SK-N-SH (cell line): ENCODE results near the gene NR1H4.

ENCODE experiments used
- CHD2 ChIP-seq: fragments of 150-350 bp; IDR thresholded peaks from 2 replicates; pipeline ENCODE4 v1.6.1; 2018; ENCODE audit warnings: low read length; ENCODE audit not compliant: partially characterized antibody
- EP300 ChIP-seq, 2 experiments: IDR thresholded peaks; 2 replicates each; pipeline versions ENCODE4 v1.4.0 to v1.6.1; 2012; ENCODE audit warnings: borderline replicate concordance in 1 of 2, low read depth in 1 of 2, low read length in 1 of 2
- EZH2phosphoT487 ChIP-seq: fragments of 200-600 bp; sonication (generic); IDR thresholded peaks from 2 replicates; pipeline ENCODE4 v1.6.1; 2017; ENCODE audit warnings: low read depth, mixed run types, mild to moderate bottlenecking, antibody characterized with exemption, moderate library complexity, borderline replicate concordance
- FOSL2 ChIP-seq: IDR thresholded peaks from 2 replicates; pipeline ENCODE4 v1.4.0; 2012; ENCODE audit warnings: low read depth, mild to moderate bottlenecking, moderate library complexity, borderline replicate concordance
- FOXJ3 ChIP-seq: sonication (generic); formaldehyde crosslinking; IDR thresholded peaks from 2 replicates; pipeline ENCODE4 v1.5.1; 2020; ENCODE audit warnings: mild to moderate bottlenecking, missing genetic modification reagents
- GATA2 ChIP-seq: sonication (generic); formaldehyde crosslinking; IDR thresholded peaks from 2 replicates; pipeline ENCODE4 v1.5.0; 2020; ENCODE audit warnings: mild to moderate bottlenecking, missing genetic modification reagents
- JUND ChIP-seq: IDR thresholded peaks from 2 replicates; pipeline ENCODE4 v1.4.0; 2012
- POLR2AphosphoS5 ChIP-seq: IDR thresholded peaks from 2 replicates; pipeline ENCODE4 v1.6.1; 2012; ENCODE audit warnings: low read depth, low read length
- RFX5 ChIP-seq: IDR thresholded peaks from 2 replicates; pipeline ENCODE4 v1.6.1; 2012; ENCODE audit warnings: mild to moderate bottlenecking, improper control_type of control experiment, low read length
- RXRA ChIP-seq: IDR thresholded peaks from 2 replicates; pipeline ENCODE4 v1.4.0; 2012; ENCODE audit warnings: low read depth, mild to moderate bottlenecking, borderline replicate concordance
- TAF1 ChIP-seq: IDR thresholded peaks from 2 replicates; pipeline ENCODE4 v1.6.1; 2012; ENCODE audit warnings: low read depth, mild to moderate bottlenecking, low read length, moderate library complexity, borderline replicate concordance
- TCF12 ChIP-seq: IDR thresholded peaks from 2 replicates; pipeline ENCODE4 v1.4.0; 2012
- TF ChIP-seq, protein P1 (sequence below): fragments of 200-600 bp; sonication (generic); IDR thresholded peaks from 2 replicates; pipeline ENCODE4 v1.6.1; 2017; ENCODE audit warnings: antibody characterized with exemption, mild to moderate bottlenecking, moderate library complexity
- TF ChIP-seq, protein P2 (sequence below): IDR thresholded peaks from 2 replicates; pipeline ENCODE4; 2012

DNA sequence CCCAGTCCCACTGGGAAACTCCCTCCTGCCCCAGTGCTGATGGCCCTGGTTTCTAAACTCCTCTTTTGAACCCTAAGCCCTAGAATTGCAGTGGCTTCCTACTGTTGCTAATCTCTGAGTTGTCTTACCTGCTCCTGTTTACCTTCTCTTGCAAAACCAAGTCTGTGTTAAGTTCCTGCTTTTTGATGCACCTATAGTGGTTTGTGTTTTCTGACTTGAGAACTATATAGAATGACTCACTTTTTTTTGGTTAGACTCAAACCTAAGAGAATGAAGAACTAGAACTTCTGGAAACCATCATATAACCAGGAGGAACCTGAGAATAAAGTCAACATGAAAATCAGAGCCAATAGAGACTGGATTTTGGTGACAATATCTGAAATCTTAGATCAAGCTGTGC lies 94.3 kb downstream of the NR1H4 start:
- TF ChIP-seq, protein P1, sequence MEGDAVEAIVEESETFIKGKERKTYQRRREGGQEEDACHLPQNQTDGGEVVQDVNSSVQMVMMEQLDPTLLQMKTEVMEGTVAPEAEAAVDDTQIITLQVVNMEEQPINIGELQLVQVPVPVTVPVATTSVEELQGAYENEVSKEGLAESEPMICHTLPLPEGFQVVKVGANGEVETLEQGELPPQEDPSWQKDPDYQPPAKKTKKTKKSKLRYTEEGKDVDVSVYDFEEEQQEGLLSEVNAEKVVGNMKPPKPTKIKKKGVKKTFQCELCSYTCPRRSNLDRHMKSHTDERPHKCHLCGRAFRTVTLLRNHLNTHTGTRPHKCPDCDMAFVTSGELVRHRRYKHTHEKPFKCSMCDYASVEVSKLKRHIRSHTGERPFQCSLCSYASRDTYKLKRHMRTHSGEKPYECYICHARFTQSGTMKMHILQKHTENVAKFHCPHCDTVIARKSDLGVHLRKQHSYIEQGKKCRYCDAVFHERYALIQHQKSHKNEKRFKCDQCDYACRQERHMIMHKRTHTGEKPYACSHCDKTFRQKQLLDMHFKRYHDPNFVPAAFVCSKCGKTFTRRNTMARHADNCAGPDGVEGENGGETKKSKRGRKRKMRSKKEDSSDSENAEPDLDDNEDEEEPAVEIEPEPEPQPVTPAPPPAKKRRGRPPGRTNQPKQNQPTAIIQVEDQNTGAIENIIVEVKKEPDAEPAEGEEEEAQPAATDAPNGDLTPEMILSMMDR = no peak
- TF ChIP-seq EZH2phosphoT487 = no peak
- TF ChIP-seq TAF1 = no peak
- TF ChIP-seq RFX5 = no peak
- TF ChIP-seq, protein P2, sequence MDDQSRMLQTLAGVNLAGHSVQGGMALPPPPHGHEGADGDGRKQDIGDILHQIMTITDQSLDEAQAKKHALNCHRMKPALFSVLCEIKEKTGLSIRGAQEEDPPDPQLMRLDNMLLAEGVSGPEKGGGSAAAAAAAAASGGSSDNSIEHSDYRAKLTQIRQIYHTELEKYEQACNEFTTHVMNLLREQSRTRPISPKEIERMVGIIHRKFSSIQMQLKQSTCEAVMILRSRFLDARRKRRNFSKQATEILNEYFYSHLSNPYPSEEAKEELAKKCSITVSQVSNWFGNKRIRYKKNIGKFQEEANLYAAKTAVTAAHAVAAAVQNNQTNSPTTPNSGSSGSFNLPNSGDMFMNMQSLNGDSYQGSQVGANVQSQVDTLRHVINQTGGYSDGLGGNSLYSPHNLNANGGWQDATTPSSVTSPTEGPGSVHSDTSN = no peak
- TF ChIP-seq POLR2AphosphoS5 = no peak
- no peak for TF ChIP-seq EP300 (IDR thresholded peaks at IDR 0.05; ENCODE audit: borderline replicate concordance in 1 of 2, low read depth in 1 of 2, low read length in 1 of 2)
- TF ChIP-seq FOXJ3 (CRISPR knock-in tag) = no peak
- no peak for TF ChIP-seq RXRA
- TF ChIP-seq JUND = no peak
- no peak for TF ChIP-seq CHD2
- no peak for TF ChIP-seq TCF12
- no peak for TF ChIP-seq GATA2
- TF ChIP-seq FOSL2 = no peak
